ENCODE data around the gene COA6. TPM values are rescaled to one million over a fixed set of nuclear protein-coding genes. Genes with fewer than 3 reads are reported as not detected.

The COA6 gene
- total RNA-seq, 1 donor from 2014 or later, result 15.7 TPM

Other genes with a start within 250 kb of the COA6 start
- gene TARBP1, start 105.7 kb downstream of the COA6 start, total RNA-seq, result 20.9 TPM
- 72.9 TPM for gene IRF2BP2, start 236.7 kb downstream of the COA6 start, total RNA-seq